ENCODE results near the gene TIMM23B.
"Not testable (repeated sequence)": the region's sequence is repeated elsewhere in the genome, so short reads cannot be mapped to it uniquely, and the experiment has no call there.

GRCh38 chr10:50014024-50014423 is 72.2 kb downstream of the TIMM23B start:
- not testable (repeated sequence) for TF ChIP-seq CTCF (IDR thresholded peaks at IDR 0.05; ENCODE audit: poor library complexity); EZH2phosphoT487 (IDR thresholded peaks at IDR 0.05; ENCODE audit: low read depth, severe bottlenecking, unreplicated experiment)
